CD4-positive, alpha-beta T cell treated with Interleukin-1 beta for 1 hour (primary cell): ENCODE results near the gene SAA1.
"Not testable (repeated sequence)": the region's sequence is repeated elsewhere in the genome, so short reads cannot be mapped to it uniquely, and the experiment has no call there.

Experiments
- DNase-seq, 2 donors: peaks; one replicate each; pipeline ENCODE4 v3.0.0-alpha.2; 2020 to 2022

Gene SAA1

DNA sequence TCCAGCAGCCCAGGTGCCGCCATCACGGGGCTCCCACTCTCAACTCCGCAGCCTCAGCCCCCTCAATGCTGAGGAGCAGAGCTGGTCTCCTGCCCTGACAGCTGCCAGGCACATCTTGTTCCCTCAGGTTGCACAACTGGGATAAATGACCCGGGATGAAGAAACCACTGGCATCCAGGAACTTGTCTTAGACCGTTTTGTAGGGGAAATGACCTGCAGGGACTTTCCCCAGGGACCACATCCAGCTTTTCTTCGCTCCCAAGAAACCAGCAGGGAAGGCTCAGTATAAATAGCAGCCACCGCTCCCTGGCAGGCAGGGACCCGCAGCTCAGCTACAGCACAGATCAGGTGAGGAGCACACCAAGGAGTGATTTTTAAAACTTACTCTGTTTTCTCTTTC lies at the start of gene SAA1:
TSS of gene SAA1 (plus strand) at position 316 of the 400 bp plus-strand sequence. CDS start 624 bp downstream, outside the sequence.
- no peak for DNase-seq

DNA sequence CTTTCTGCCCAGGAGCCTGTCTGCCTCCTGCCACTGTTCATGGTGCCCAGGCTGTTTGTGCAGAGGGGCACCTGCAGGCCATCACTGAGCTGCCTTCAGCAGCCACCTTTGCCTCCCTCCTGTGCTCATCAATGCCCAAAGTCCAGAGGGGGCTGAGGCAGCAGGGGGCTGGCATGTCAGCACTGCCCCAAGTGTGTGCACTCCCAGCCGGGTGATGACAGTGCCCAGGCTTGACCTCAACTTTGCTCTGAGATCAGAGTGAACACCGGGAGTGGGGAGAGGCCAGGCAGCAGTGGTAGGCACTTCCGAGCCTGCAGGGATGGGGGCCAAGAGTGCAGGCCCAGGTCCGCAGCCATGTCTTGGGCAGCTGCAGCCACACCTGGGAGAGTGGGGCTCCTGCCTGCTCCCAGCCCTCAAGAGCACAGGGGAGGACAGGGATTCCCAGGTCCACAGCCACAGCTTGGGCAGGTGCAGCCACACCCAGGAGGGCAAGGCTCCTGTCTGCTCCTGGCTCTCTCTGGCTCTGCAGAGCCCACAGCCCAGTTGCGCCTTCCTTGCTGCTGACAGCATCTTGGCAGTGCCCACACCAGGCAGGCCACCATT lies 44.7 kb upstream of the SAA1 start:
- no peak for DNase-seq

DNA sequence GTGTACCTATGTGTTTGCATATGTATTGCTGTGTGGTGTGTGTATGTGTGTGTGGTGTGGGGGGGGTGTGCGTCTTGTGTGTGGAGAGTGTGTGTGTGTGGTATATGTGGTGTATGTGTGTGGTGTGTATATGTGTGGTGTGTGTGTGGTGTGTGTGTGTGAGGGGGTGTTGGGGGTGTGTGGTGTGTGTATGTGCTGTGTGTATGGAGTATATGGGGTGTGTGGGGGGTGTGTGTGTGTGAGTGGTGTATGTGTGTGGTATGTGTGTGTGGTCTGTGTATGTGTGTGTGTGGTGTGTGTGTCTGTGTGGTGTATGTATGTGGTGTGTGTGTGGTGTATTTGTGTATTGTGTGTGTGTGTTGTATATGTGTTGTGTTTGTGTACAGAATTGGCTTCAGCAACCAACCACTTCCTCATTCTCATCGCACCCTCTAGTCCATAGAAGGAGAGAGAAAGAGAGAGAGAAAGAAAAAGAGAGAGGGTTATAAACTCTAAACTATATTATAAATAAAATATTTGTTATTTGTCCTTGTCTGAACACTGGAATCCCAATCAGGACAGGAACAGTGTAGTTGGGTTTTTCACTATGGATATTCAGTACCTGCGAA lies 43.1 kb upstream of the SAA1 start:
- DNase-seq: no peak

DNA sequence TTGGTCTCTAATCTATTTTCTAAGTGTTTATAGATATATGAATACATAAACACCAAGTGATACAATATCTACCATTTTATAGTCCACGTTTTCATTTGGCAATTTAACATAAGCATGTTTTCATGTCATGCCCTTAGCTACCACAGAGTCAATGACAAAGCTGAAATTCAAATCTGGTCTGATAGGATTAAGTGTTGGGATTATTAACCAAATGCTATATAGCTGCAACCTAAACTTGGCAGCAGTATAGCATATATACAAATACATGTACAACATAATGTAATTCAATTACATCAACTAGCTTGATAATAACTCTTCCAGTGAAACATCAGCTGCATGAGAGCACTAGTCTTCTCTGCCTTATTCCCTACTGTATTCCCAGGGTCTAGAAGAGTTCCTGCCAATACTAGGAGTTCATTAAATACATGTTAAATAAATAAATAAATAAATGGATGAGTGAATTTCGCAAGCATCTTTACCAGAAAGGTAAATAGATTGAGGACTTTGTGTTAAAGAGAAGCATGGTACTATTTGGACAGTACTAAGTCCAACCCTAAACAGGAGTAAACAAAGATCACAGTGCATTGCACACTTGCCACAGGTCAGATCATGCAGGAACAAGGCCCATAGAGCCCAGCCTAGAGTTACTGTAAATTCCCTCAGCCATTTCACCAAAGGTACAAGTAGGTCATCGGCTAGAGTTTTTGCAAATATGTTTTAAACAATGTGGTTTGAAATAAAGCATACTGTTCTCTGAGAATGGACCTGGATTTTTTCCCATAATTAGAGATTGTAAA lies 42.3 kb upstream of the SAA1 start:
- no peak for DNase-seq

DNA sequence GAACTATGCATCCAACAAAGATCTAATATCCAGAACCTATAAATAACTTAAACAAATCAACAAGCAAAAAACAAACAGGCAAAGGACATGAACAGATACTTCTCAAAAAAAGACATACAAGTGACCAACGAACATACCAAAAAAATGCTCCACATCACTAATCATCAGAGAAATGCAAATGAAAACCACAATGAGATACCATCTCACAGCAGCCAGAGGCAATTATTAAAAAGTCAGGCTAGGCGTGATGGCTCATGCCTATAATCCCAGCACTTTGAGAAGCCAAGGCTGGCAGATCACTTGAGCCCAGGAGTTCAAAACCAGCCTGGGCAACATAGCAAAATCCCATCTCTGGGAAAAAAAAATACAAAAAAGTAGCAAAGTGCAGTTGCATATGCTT lies 40.2 kb upstream of the SAA1 start:
- no peak for DNase-seq

DNA sequence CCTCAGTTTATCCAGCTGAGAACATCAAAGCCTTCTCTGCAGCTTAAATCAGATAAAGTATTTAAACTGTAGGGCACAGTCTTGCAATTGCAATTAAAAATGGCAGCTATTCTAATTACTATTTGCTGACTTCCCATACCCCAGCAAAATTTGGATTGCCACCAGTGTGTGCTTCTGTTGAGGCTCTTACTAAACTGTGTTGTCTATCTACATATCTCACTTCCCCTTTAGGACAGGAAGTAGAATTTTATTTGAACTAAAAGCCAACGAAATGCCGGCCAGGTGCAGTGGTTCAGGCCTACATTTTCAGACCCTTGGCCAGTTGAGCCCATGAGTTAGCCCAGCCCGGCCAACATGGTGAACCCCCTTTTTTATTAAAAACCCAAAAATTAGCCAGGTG lies 36.6 kb upstream of the SAA1 start:
- no peak for DNase-seq

DNA sequence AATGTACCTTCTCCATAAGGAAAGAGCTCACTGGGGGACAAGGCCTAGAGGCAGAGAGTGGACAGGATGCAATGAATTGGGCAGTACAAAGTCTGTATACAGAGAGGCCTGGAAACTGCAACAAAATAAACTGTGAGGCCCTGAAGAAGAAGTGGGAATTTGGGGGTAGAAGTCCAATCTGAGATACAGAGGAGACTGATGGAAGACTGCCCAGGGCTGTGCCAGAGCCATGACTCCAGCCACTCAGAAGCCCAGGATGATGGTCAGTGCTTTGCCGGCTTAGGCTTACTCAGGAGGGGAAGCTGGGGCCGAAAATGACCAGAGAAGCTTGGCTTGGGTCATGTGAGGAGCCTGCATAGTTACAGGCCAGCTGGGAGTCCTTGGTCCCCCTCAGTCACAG lies 35.2 kb upstream of the SAA1 start:
- DNase-seq: no peak

DNA sequence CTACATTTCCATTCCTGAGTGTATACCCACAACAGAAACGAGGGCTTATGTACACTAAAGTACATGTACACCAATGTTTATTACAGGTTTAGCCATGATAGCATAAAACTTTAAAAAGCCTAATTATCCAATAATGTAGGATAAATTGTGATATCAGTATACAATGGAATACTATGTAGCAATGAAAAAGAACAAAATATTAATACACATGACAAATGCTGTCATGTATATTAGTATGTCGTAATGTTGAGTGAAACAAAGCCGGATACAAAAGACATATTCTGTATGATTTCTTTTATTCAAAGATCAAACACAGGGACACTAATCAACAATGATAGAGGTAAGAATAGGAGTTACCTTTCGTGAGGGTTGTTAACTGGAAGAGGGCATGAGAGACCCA lies 32.2 kb upstream of the SAA1 start:
- no peak for DNase-seq

DNA sequence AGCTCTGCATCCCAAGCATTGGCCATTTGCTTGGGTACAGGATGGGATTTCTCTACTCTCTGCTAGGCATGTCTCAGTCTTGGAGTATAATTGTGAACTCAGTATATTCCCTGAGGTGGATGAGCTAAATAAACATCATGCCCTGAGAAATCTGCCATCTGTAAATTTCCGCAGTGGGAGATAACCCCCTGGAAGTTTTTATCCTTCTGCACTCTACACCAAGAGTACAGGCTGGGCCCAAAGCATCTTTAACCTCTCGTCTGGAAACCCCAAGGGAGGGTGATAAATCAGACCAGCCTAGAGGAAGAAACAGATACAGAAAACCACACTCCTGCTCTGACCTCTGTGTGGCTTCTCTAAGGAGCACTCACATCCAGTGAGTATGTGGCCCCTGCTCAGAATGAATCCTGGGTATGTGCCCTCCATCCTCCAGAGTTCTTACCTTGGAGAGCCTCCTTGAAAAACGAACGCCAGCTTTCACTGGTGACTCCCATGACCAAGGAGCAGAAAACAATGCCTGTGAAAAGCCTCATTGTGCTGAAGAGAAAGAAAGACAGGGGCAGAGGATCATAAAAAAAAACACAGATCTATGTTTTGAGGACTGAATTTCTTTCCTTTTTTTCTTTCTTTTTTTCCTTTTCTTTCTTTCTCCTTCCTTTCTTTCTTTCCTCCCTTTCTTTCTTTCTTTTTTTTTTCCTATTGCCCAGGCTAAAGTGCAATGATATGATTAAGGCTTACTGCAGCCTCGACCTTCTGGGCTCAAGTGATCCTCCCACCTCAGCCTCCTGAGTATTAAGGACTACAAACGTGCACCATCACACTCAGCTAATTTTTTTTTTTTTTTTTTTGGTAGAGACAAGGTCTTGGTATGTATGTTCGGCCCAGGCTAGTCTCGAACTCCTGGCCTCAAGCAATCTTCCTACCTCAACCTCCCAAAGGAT lies 30.4 kb upstream of the SAA1 start:
- no peak for DNase-seq

DNA sequence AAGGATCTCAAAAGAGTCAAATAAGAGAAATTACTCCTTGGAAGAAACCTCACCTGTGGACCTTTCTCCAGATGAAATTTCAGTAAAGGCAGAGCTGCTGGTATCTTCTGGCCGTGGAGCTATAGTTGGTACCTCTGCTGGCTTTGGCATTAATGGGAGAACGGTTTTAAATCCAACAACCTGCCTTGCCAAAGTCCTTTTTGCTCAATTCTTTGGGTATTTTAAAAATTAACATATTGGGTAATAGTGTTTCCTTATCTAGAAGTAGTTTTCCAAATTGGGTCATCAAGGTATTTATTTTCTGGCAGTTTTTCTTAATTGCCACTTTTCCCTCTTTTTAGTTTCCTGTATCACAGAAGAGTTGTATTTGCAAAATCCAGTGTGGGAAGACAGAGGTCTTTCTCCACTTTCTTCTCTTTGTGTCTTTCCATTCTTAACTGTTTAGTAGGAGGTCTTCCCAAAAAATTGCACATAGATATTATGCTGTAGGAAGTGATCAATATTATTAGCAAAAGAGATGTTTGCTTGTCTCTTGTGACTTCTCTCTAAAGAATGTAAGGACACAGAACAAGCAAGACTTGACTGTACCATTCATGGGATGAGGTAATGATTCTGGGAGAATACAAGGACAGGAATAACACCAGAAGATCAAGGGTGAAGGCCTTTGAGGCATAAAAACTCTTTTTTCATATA lies 29.3 kb upstream of the SAA1 start, which contains the start of gene SAA4:
TSS of gene SAA4 (minus strand) at position 139 of the 693 bp plus-strand sequence. CDS start 876 bp downstream, outside the sequence.
- DNase-seq: no peak

DNA sequence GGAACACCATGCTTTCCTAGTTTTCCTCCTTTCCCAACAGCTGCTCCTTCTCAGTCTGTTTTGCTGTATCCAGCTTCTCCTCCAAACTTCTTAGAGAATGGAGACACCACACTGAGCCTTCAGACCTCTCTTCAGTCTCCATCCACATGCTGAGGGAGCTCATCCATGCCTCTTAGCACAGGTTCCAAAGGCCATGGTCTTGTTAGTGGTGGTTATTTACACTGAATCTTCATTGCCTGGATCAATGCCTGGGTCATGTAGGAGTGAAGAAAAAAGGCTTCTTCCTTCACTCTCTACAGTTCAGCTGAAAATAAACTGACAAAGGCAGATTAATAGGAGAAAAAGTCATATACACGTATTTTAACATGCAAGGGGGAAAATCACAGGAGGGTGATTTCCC lies 26.4 kb upstream of the SAA1 start:
- no peak for DNase-seq

DNA sequence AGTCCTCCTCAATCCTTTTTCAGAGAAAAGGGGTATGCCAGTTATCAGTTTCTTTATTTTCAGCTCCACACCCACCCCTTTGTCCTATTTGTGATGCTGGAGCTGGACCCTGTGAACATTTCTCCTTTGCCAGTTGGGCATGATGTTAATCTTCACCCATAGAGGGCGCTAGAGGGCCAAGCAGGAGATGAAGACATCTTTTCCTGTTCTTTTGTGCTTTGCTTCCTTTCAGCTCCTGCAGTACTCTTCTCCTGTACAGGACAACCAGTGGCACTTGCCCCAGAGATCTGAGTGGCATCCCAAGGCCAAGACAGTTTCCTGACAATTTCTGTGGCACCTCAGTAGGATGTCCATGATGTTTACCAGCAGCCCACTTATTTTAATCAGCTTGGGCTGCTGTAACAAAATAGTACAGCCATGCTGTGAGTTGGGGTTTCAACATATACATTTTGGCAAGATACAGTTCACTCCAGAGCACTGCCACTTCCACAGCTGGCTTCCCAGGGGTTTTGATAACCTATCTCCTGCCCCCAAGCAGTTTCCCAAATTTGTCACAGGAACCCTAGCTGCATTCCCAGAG lies 22.2 kb upstream of the SAA1 start:
- DNase-seq: peak; percentile 57 to 82

DNA sequence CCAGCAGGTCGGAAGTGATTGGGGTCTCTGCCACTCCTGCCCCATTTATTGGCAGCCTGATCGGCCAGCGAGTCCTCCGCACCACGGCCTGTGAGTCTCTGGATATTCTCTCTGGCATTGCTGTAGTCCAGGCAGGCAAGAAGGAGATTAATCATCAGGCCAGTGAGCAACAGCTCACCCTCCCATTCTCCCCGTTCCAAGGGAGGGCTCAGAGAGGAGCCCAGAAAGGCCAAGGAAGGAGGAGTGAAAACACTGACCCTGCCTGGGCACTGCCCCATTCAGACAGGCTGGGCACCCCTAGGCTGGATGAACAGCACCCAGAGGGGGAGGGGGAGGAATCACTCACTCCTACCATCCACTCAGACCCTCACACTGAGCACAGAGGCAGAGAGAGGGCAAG lies 20.7 kb upstream of the SAA1 start:
- no peak for DNase-seq

DNA sequence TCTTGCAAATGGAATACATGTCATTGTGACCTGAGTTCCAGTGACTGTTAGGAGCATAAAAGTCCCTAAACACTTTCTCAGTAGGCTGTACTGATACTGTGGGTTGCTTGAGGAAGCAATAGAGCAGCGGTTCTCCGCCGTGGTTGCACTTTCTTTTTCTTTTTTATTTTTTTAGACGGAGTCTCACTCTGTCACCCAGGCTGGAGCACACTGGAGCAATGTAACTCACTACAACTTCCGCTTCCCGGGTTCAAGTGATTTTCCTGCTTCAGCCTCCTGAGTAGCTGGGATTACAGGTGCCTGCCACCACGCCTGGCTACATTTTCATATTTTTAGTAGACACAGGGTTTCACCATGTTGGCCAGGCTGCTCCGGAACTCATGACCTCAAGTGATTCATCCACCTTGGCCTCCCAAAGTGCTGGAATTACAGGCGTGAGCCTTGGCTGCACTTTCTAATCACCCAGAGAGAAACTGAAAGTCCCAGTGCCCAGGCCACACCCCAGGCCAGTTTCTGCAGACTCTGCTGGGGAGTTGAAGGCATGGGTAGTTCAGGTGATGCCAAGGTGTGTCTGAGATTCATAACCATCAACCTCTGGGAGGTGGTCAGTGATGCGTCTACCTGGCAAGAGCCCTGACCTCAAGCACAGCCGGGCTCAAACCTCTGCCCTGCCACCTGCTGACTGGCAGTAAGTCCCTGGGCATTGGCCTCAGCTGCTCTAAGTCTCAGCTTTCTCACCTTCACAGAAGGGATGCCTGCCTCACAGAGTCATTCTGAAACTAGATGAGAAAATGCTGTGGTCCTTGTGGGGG lies 19.5 kb upstream of the SAA1 start:
- peak; percentile 6 to 48 for DNase-seq

DNA sequence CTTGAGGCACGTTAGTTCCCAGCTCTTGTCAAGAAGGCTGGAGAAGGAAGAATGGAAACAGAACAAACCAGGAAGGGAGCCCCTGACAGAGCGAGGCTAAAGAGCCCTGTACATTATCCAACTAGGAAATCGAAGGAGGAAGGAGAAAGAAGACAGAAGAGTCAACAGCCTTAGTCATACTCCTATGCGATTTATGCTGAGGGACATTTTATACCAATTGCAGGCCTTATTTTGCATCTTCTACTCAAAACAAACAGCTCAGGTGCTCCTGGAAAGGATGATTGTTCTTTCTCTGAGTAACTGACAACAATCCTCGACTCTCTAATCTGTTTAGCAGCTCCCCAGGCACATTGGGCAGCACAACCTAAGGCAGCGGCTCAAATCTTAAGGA lies 18.9 kb upstream of the SAA1 start:
- DNase-seq: not testable (repeated sequence)

DNA sequence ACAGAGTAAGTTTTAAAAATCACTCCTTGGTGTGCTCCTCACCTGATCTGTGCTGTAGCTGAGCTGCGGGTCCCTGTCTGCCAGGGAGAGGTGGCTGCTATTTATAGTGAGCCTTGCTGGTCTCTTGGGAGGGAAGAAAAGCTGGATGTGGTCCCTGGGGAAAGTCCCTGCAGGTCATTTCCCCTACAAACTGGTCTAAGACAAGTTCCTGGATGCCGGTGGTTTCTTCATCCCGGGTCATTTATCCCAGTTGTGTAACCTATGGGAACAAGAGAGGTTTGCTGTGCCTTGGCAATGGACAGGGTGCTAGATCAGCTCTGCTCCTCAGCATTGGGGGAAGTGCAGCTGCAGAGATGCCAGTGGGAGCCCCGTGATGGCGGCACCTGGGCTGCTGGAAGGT lies 17.5 kb upstream of the SAA1 start, which contains the start of gene SAA2:
TSS of gene SAA2 (minus strand) at position 108 of the 400 bp plus-strand sequence. CDS start 657 bp downstream, outside the sequence.
- DNase-seq: no peak

DNA sequence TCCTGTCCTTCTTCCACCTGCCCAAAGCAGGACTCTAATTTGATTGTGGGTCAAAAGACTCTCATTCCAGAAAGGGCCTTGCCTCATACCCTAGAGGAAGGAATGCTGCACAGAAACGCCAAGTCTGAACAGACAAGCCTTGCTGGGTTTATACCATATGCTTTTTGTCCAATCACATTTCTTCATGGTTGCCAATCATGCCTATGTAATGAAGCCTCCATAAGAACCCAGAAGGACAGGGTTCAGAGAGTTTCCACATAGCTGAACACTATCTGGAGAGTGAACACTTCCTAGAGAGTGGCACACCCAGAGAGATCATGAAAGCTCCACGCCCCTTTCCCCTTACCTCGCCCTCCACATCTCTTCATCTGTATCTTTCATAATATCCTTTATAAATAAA lies 12.8 kb upstream of the SAA1 start:
- DNase-seq: no peak

DNA sequence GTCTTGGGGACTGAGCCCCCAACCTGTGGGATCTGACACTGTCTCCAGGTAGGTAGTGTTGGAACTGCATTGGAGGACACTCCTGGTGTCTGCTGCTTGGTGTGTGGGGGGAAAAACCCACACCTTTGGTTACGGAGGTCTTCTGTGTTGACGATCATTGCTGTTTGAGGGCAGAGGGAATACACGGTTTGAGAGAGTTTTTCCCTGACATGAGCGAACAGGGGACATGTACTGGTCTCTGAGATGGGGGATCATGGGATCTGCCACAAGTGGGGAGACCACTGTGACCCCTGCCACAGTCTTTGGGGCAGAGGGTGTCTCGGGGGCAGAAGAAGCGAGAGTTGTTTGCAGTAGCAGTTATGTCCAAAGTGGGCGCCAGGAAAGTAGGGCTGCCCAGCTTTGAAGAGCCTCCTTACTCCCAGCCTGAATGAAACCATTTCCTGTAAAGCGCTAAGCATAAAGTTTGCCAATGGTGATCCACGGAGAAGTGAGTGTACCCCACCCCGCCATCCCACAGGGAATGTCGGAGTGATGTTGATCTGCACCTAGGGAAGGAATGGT lies 12.2 kb upstream of the SAA1 start:
- no peak for DNase-seq

DNA sequence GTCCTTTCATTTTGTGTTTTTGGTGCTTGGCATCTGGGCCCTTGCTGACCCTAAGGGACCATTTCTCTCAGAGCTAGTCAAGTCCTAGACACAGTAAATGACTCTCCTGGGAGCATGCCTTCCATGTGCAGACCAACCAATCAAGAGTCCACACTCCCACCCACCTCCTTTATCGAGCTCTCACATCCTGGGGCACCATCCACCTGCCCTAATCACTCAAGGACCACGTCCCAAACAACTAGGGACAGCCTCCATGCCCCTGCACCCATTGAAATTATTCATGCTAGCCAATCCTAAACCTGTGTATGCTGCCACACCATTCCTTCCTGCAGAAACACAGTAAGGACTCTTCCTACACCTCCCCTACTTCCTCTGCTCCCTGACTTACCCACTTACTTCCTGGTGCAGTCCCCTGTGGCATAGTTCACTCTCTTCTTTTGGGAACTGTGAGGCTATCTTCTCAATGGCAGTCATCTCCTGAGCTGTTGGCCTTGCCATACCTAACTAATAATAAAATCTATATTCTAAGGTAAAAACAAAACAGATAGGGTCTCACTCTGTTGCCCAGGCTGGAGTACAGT lies 11.2 kb upstream of the SAA1 start:
- DNase-seq: no peak

DNA sequence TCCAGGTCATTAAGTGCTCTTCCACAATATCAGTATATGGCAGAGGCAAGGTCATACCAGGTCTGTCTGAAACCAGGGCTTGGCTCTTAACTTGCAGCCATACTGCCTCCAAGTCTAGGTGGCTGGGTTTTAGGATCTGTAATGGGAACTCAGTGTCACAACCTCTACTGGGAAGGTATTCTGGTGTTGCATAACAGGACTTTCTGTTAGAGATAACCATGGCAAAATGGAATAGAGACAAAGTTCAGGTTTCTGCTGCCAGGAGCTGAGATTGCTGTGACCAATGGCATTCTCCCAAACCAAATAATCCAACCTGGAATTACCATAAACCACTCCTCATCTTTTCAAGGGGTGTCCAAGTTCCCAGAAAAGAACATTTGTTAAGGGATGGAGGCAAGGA lies 6.8 kb upstream of the SAA1 start:
- no peak for DNase-seq
